LNCaP clone FGC (cell line): ENCODE results near the gene TIPIN.

Experiments used
- DNase-seq: peaks from one replicate; pipeline ENCODE4 v3.0.0-alpha.2; 2011; ENCODE audit warnings: low read depth
- H3K4me3 ChIP-seq: 2 replicates; pipeline ENCODE4 v1.5.1; 2011; ENCODE audit warnings: mild to moderate bottlenecking, low read depth, low read length, control low read depth
- CTCF ChIP-seq: IDR thresholded peaks from 2 replicates; pipeline ENCODE4 v1.5.1; 2012; ENCODE audit warnings: mild to moderate bottlenecking; ENCODE audit not compliant: control insufficient read depth, insufficient read depth; ENCODE audit errors: extremely low read depth

Gene TIPIN

GRCh38 chr15:66292571-66293418 is 63.7 kb downstream of the TIPIN start:
- no peak for TF ChIP-seq CTCF
- peak overlapping the region; percentile 53 for H3K4me3 ChIP-seq
- peak; percentile 50 for DNase-seq

DNA sequence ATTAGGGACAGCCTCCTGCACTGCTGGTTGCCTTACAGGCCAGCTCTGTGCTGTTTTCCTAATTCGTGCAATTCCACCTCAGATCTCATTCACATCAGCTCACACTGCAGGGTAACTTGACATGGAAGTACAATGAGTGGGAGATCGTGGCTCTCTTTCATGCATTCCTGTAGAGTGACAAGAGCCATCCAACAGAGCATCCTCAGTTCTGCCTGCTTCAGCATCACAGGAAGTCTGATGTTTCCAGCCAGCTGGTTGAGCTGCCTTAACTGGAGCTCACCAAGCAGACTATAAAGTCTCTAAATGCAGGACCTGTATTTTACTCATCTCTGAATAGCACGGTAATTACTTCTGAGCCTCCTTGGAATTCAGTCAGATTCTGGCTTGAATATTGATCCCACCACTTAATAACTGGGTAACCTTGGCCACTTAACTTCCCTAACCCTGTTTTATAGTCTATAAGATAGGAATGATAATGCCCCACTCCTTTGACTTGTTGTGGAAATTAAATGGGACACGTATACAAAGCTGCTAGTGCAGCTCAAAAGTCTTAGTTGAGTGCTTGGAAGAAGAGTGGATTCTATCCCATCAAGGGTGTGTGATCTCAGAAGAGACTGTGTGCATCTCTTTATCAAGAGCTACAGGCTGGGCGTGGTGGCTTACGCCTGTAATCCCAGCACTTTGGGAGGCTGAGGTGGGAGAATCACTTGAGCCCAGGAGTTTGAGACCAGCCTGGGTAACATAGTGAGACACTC is 64.5 kb downstream of the TIPIN start:
- no peak for DNase-seq
- H3K4me3 ChIP-seq = peak overlapping the region; percentile 53; the same call in 1 of the 2 replicates
- no peak for TF ChIP-seq CTCF

- no peak overlapping the region for H3K4me3 ChIP-seq
- no peak for DNase-seq
- no peak for TF ChIP-seq CTCF
Measured at GRCh38 chr15:66290518-66290917, 66.0 kb downstream of the TIPIN start.

DNA sequence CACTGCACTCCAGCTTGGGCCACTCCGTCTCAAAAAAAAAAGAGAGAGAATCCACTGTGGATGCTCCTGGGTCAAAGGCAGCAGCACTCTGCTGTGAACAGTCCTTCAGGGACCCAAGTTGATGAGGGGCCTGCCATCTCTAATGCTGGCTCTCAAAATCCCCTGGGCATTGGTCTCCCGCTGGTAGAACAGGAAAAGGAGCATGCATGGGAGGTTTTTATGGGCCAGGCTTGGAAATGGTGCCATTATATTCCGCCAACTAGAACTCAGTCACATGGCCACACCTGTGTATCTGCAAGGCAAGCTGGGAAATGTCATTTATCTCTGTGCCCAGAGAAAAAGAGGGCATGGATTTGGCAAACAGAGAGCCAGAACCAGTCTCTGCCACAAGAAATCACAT is 66.5 kb downstream of the TIPIN start:
- DNase-seq = no peak
- no peak for TF ChIP-seq CTCF
- H3K4me3 ChIP-seq = no peak overlapping the region

DNA sequence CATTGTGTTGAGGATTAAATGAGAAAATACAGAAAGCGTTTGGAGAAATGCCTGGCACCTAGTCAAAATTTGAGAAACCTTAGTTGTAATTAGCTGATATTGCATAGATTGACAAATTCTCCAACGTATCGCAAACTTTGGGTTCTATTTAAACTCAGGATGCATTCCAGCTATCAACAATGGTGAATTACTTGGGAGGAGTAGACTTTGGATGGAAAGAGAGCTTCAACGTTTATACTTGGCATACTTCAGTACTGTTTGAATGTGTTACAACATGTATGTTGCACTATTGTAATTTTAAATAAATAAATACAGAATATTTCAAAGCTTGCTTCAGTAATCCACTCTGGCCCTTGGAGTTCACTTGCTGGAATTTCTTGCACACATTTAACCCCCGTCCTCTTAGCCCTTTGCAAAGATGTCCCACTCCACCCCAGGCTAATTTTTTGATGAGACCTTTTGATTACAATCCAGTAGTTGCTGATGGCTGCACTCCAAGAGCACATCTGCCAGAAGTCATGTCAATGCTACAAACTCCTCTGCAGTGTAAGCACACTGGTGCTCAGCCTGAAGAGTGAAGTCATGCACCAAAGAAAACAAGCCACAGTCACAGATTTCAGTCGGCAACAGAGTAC is 67.8 kb downstream of the TIPIN start:
- H3K4me3 ChIP-seq = no peak overlapping the region
- no peak for TF ChIP-seq CTCF
- DNase-seq = no peak

DNA sequence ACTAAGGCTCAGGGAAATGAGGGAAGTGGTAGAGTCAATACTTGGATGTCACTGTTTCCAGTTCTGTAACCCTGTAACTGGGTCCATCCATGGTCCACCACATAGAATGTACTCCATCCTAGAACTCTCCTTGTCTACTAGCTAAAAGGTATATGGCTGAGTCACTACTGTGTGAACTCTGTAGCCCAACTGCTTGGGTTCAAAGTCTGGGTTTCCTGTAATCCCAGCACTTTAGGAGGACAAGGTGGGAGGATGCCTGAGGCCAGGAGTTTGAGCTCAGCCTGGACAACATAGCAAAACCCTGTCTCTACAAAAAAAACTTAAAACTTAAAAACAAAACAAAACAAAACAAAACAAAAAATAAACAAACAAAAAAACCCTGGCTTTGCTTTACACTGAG is 68.4 kb downstream of the TIPIN start:
- no peak for DNase-seq
- no peak overlapping the region for H3K4me3 ChIP-seq
- no peak for TF ChIP-seq CTCF
